Esophagus muscularis mucosa (tissue), 4 donors: ENCODE results near the gene GNG11. TPM values are rescaled to one million over a fixed set of nuclear protein-coding genes. Genes with fewer than 3 reads are reported as not detected.

ENCODE experiments used
- DNase-seq: peaks from one replicate; pipeline ENCODE4 v3.0.0-alpha.2; 2017; ENCODE audit errors: extremely low spot score
- H3K27ac ChIP-seq, 4 donors: fragments of 200-600 bp; sonication (generic); replicated peaks in 1 of 4; 1 replicate in 3 of 4; 2 replicates in 1 of 4; pipeline ENCODE4 v1.5.1; 2016 to 2019; ENCODE audit warnings: mild to moderate bottlenecking in 1 of 4
- H3K27me3 ChIP-seq, 4 donors: fragments of 200-600 bp; sonication (generic); one replicate each; pipeline versions ENCODE4 v1.5.1 to v1.6.0; 2016 to 2019
- H3K36me3 ChIP-seq, 4 donors: fragments of 200-600 bp; sonication (generic); one replicate each; pipeline ENCODE4 v1.5.1; 2016 to 2019
- H3K4me1 ChIP-seq, 4 donors: fragments of 200-600 bp; sonication (generic); one replicate each; pipeline ENCODE4 v1.5.1; 2016 to 2019
- H3K4me3 ChIP-seq, 4 donors: fragments of 200-600 bp; sonication (generic); 1 replicate in 2 of 4; 2 replicates in 2 of 4; pipeline ENCODE4 v1.5.1; 2016 to 2019; ENCODE audit warnings: mild to moderate bottlenecking in 4 of 4, moderate library complexity in 1 of 4
- H3K9me3 ChIP-seq, 4 donors: fragments of 200-600 bp; sonication (generic); 1 replicate in 3 of 4; 2 replicates in 1 of 4; pipeline ENCODE4 v1.5.1; 2016 to 2019
- EP300 ChIP-seq: sonication (generic); formaldehyde crosslinking; IDR thresholded peaks from one replicate; pipeline ENCODE4 v1.6.1; 2017; ENCODE audit warnings: antibody characterized with exemption
- POLR2A ChIP-seq: fragments of 450-650 bp; IDR thresholded peaks from one replicate; pipeline ENCODE4 v1.6.1; 2017; ENCODE audit warnings: antibody characterized with exemption, moderate library complexity, mild to moderate bottlenecking, low read depth
- POLR2AphosphoS5 ChIP-seq, 2 donors: sonication (generic); formaldehyde crosslinking; IDR thresholded peaks; one replicate each; pipeline ENCODE4 v1.6.1; 2017; ENCODE audit warnings: antibody characterized with exemption in 2 of 2
- WGBS: methylation state at CpG from one replicate; pipeline ENCODE4 v1.1.5; 2018; 5-methylcytosine and 5-hydroxymethylcytosine counted together
- intact Hi-C: fragments of 100-400 bp; cut with DNase I; formaldehyde crosslinking; loops from one replicate; pipeline ENCODE4 v1.15.1; 2023
- total RNA-seq, 4 donors: library from RNA; depleted of rRNA; stranded (reverse); fragments of >200 nt; gene quantifications; one replicate each; pipeline versions ENCODE4 v1.1.0 to v1.2.1, GENCODE V29; 2016
- TF ChIP-seq, protein P1 (sequence below), 3 experiments: fragments of 200-600 bp in 2 of 3; fragments of 450-650 bp in 1 of 3; sonication (generic) in 2 of 3; IDR thresholded peaks; one replicate each; pipeline ENCODE4 v1.5.1; 2017 to 2019; ENCODE audit warnings: antibody characterized with exemption in 3 of 3, mild to moderate bottlenecking in 2 of 3, moderate library complexity in 1 of 3

Gene GNG11
- 10 to 100 TPM; 19.9 to 26.0 (median 22.3) TPM for total RNA-seq

DNA sequence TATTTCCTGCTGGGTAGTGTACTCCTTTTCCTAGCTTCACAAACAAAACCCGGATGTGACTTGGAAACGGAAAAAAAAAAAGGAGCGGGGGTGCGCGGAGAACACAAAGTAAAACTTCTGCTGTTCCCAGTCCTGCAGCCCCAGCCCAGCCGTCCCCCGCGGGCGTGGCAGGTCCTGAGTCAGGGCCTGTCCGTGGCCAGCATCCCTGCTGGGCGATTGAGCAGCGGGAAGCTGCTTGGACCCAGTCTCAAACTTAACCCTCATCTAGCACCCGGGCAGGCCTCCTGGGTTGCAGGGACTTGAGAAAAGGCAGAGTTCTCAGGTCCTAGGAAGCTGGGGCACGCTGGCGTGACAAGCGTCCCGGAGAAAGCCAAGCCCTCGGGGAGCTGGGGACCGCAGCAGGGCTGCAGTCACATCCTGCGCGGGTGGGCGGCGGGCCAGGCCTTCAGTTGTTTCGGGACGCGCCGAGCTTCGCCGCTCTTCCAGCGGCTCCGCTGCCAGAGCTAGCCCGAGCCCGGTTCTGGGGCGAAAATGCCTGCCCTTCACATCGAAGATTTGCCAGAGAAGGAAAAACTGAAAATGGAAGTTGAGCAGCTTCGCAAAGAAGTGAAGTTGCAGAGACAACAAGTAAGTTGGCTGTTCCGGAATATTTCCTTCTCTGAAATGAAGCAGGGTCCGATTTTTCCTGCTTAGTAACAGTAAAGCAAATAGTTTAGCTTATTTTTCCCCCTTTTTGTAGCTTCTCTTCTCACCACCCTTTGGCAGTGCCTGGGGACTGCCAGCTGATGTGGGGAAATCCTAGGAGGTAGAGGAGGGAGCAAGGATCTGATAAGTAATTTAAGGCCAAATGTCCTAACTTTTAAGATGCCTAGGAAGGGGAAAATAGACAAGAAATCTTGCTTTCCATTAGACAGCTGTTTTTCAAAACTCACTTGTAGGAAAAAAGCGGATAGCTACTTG is at the start of gene GNG11:
Gene GNG11, plus strand, starts transcription at position 129 of the 960 bp plus-strand sequence. Its CDS starts 403 bp downstream, at position 532.
- WGBS: 4% methylated on average over 25 of the region's 39 CpGs
- H3K4me3 ChIP-seq: peak within 1 kb of the TSS; percentile 60 to 72 (median 69)
- H3K27ac ChIP-seq: peak within 1 kb of the TSS; percentile 89 to 92 (median 90)
- DNase-seq: no peak
- intact Hi-C loops: no loop called here
- no peaks in the 10 kb centered on the region for H3K9me3 ChIP-seq
- TF ChIP-seq, protein P1, sequence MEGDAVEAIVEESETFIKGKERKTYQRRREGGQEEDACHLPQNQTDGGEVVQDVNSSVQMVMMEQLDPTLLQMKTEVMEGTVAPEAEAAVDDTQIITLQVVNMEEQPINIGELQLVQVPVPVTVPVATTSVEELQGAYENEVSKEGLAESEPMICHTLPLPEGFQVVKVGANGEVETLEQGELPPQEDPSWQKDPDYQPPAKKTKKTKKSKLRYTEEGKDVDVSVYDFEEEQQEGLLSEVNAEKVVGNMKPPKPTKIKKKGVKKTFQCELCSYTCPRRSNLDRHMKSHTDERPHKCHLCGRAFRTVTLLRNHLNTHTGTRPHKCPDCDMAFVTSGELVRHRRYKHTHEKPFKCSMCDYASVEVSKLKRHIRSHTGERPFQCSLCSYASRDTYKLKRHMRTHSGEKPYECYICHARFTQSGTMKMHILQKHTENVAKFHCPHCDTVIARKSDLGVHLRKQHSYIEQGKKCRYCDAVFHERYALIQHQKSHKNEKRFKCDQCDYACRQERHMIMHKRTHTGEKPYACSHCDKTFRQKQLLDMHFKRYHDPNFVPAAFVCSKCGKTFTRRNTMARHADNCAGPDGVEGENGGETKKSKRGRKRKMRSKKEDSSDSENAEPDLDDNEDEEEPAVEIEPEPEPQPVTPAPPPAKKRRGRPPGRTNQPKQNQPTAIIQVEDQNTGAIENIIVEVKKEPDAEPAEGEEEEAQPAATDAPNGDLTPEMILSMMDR (IDR thresholded peaks at IDR 0.05): no peak
- peak; percentile 46 to 77 for TF ChIP-seq POLR2AphosphoS5 (IDR thresholded peaks at IDR 0.05)
- peaks cover 5 to 43% (median 37%) of the 10 kb centered on the region in 4 donors for H3K4me1 ChIP-seq
- no peaks in the 10 kb centered on the region for H3K27me3 ChIP-seq
- H3K36me3 ChIP-seq: peaks cover 0 to 11% (median 5%) of the 10 kb centered on the region in 4 donors

DNA sequence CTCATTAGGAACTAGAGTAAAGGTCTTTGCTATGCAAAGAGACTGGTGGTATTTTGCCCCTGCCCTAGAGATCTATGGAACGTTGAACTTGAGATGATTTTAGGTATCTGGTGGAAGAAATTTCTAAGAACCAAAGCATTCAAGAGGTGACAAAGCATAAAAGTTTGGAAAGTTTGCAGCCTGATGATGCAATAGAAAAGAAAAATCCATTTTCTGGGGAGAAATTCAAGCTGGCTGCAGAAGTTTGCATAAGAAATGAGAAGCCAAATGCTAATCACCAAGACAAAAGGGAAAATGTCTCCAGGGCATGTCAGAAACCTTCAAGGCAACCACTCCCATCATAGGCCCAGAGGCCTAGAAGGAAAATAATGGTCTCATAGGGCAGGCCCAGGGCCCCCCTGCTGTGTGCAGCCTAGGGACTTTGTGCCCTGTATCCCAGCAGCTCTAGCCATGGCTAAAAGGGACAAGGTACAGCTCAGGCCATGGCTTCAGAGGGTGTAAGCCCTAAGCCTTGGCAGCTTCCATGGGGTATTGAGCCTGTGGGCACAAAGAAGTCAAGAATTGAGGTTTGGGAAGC is 47.4 kb upstream of the GNG11 start:
- Histone ChIP-seq H3K4me3 (no peak overlapping the region), H3K36me3 (no peaks in the 10 kb centered on the region), H3K9me3 (peaks cover 0 to 5% (median 0%) of the 10 kb centered on the region in 4 donors), H3K4me1 (no peaks in the 10 kb centered on the region), H3K27me3 (no peaks in the 10 kb centered on the region), H3K27ac (no peak overlapping the region)
- WGBS: 80% methylated on average over 1 of the region's 1 CpG
- intact Hi-C loops: no loop called here
- TF ChIP-seq EP300 (no peak), POLR2A (no peak), POLR2AphosphoS5 (IDR thresholded peaks at IDR 0.05) (no peak)
- TF ChIP-seq, protein P1 (IDR thresholded peaks at IDR 0.05): no peak
- DNase-seq: no peak

DNA sequence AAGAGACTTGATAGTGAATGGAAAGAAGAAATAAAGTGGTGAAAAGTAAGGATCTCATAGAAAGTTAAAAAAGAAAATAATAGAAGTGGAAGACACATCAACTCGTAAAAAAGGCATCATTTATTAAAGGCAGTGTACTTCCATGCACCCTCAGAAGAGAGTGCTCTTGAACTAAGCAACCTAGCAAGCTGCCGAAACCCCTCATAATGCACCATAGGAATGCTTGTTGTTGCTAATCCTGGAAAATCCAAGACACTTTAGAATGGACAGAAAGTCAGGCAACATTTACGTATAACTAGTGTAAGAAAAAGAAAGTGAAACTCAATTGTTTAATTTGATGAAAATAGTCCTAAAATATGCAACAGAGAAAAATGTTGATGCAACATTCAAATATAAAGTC is 43.8 kb upstream of the GNG11 start:
- no peak for TF ChIP-seq EP300
- TF ChIP-seq, protein P1 (IDR thresholded peaks at IDR 0.05): no peak
- no peak for TF ChIP-seq POLR2AphosphoS5 (IDR thresholded peaks at IDR 0.05)
- TF ChIP-seq POLR2A: no peak
- no peak overlapping the region for H3K4me3 ChIP-seq
- 85% methylated on average over 3 of the region's 3 CpGs for WGBS
- H3K27ac ChIP-seq: no peak overlapping the region
- H3K4me1 ChIP-seq: no peaks in the 10 kb centered on the region
- no peaks in the 10 kb centered on the region for H3K27me3 ChIP-seq
- intact Hi-C loops: no loop called here
- no peak for DNase-seq
- peaks cover 0 to 9% (median 2%) of the 10 kb centered on the region in 4 donors for H3K9me3 ChIP-seq
- H3K36me3 ChIP-seq: no peaks in the 10 kb centered on the region

DNA sequence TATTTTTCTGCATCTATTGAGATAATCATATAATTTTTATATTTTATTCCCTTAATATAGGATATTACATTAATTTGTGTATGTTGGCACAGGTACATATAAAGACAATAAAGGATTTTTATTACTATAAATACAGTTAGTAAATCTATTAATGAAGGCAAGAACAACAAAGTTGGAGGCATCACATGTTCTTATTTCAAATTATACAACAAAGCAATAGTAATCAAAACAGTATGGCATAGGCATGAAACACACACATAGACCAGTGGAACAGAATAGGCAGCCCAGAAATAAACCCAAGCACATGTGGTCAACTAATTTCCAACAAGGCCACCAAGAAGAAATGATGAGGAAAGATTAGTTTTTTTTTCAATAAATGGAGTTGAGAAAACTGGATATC is 42.2 kb upstream of the GNG11 start:
- no peaks in the 10 kb centered on the region for H3K4me1 ChIP-seq
- peaks cover 0 to 9% (median 2%) of the 10 kb centered on the region in 4 donors for H3K9me3 ChIP-seq
- TF ChIP-seq POLR2A (no peak), EP300 (no peak)
- TF ChIP-seq, protein P1 (IDR thresholded peaks at IDR 0.05): no peak
- no peaks in the 10 kb centered on the region for H3K27me3 ChIP-seq
- H3K27ac ChIP-seq: no peak overlapping the region
- H3K4me3 ChIP-seq: no peak overlapping the region
- DNase-seq: no peak
- intact Hi-C loops: no loop called here
- H3K36me3 ChIP-seq: no peaks in the 10 kb centered on the region
